Activated CD8-positive, alpha-beta T cell treated with anti-CD3 and anti-CD28 coated beads, Interleukin-2, amount 10 ng/mL, durations not matched to agents 7 days and 5 days (primary cell): ENCODE measurements around the gene TTLL3. TPM values are rescaled to one million over a fixed set of nuclear protein-coding genes. Genes with fewer than 3 reads are reported as not detected.
"Not testable (repeated sequence)": the region's sequence is repeated elsewhere in the genome, so short reads cannot be mapped to it uniquely, and the experiment has no call there.

Experiments used
- ATAC-seq: fragments of 150-1000 bp; cut with Tn5 transposase; one replicate; pipeline ENCODE4 v1.10.0; 2021; ENCODE audit warnings: moderate library complexity
- CTCF ChIA-PET: fragments of 350-600 bp; sonication (Branson Sonifier 250); formaldehyde crosslinking; loops from one replicate; lab custom pipeline; 2021; ENCODE audit warnings: antibody characterized with exemption; lab: Charles Lee
- POLR2A ChIA-PET: fragments of 350-600 bp; sonication (Branson Sonifier 250); formaldehyde crosslinking; loops from one replicate; lab custom pipeline; 2021; ENCODE audit warnings: antibody characterized with exemption; lab: Charles Lee
- DNase-seq: peaks from one replicate; pipeline ENCODE4 v3.0.0-alpha.2; 2020
- H3K27ac Mint-ChIP-seq: one replicate; pipeline ENCODE4 v1.8.0; 2021; ENCODE audit warnings: mild to moderate bottlenecking, mixed read lengths
- H3K27me3 Mint-ChIP-seq: one replicate; pipeline ENCODE4 v1.8.0; 2021; ENCODE audit warnings: low read depth, mixed read lengths
- H3K36me3 Mint-ChIP-seq: one replicate; pipeline ENCODE4 v1.8.0; 2021; ENCODE audit warnings: low read depth, mixed read lengths
- H3K4me1 Mint-ChIP-seq: one replicate; pipeline ENCODE4 v1.8.0; 2021; ENCODE audit warnings: low read depth, mixed read lengths
- H3K4me3 Mint-ChIP-seq: one replicate; pipeline ENCODE4 v1.8.0; 2021; ENCODE audit warnings: mild to moderate bottlenecking, mixed read lengths
- H3K9me3 Mint-ChIP-seq: one replicate; pipeline ENCODE4 v1.8.0; 2022; ENCODE audit warnings: mixed read lengths; ENCODE audit not compliant: insufficient read depth
- total RNA-seq, 2 experiments: library from RNA; stranded (reverse); gene quantifications; one replicate each; pipeline ENCODE4 v1.2.3, GENCODE V29; 2021

Gene TTLL3
- total RNA-seq, 2 experiments from 2014 or later = 53.7 to 55.2 TPM

GRCh38 chr3:9855594-9855993 is 45.5 kb downstream of the TTLL3 start:
- CTCF ChIA-PET = no interaction called here
- Mint-ChIP-seq H3K27ac (no peak overlapping the region), H3K36me3 (no peaks in the 10 kb centered on the region)

GRCh38 chr3:9859530-9860025 is 49.5 kb downstream of the TTLL3 start:
- H3K4me1 Mint-ChIP-seq = peaks cover 4% of the 10 kb centered on the region
- CTCF ChIA-PET = no interaction called here

More at GRCh38 chr3:9855594-9855993, 45.5 kb downstream of the TTLL3 start:
- DNase-seq = no peak
- H3K4me3 Mint-ChIP-seq = no peak overlapping the region
- H3K4me1 Mint-ChIP-seq = peaks cover 6% of the 10 kb centered on the region
- H3K27me3 Mint-ChIP-seq = peaks cover 9% of the 10 kb centered on the region
- POLR2A ChIA-PET = interaction anchor here (0.6 kb wide), 1 partner anchor 34 kb away, joined by 3 read pairs; no protein-coding TSS in a partner anchor
- no peak for ATAC-seq
- H3K9me3 Mint-ChIP-seq = no peaks in the 10 kb centered on the region

GRCh38 chr3:9861201-9861600 is 51.1 kb downstream of the TTLL3 start:
- Mint-ChIP-seq H3K36me3 (no peaks in the 10 kb centered on the region), H3K4me3 (no peak overlapping the region), H3K27ac (no peak overlapping the region), H3K4me1 (peaks cover 4% of the 10 kb centered on the region), H3K27me3 (peaks cover 7% of the 10 kb centered on the region), H3K9me3 (no peaks in the 10 kb centered on the region)
- DNase-seq (no peak), ATAC-seq (no peak)
- POLR2A ChIA-PET = no interaction called here
- CTCF ChIA-PET = interaction anchor here (1.4 kb wide), 1 partner anchor 72 kb away, joined by 3 read pairs; no protein-coding TSS in a partner anchor

More at GRCh38 chr3:9859530-9860025, 49.5 kb downstream of the TTLL3 start:
- Mint-ChIP-seq H3K9me3 (no peaks in the 10 kb centered on the region), H3K27me3 (peaks cover 8% of the 10 kb centered on the region), H3K4me3 (no peak overlapping the region), H3K27ac (no peak overlapping the region), H3K36me3 (no peaks in the 10 kb centered on the region)
- no peak for DNase-seq
- POLR2A ChIA-PET = no interaction called here
- ATAC-seq = no peak

- Mint-ChIP-seq H3K4me1 (peaks cover 4% of the 10 kb centered on the region), H3K36me3 (no peaks in the 10 kb centered on the region), H3K9me3 (no peaks in the 10 kb centered on the region), H3K27ac (no peak overlapping the region), H3K4me3 (no peak overlapping the region), H3K27me3 (peaks cover 7% of the 10 kb centered on the region)
- ChIA-PET POLR2A (no interaction called here), CTCF (interaction anchor here (1.4 kb wide), 1 partner anchor 71 kb away, joined by 3 read pairs; no protein-coding TSS in a partner anchor)
- ATAC-seq = no peak
- DNase-seq = no peak
Measured at GRCh38 chr3:9861626-9862130, 51.6 kb downstream of the TTLL3 start.

GRCh38 chr3:9862391-9863057 is 52.5 kb downstream of the TTLL3 start:
- CTCF ChIA-PET = no interaction called here
- peaks cover 7% of the 10 kb centered on the region for H3K27me3 Mint-ChIP-seq
- ATAC-seq = peak; percentile 87
- POLR2A ChIA-PET = no interaction called here
- peak; percentile 38 for DNase-seq
- no peaks in the 10 kb centered on the region for H3K9me3 Mint-ChIP-seq
- no peak overlapping the region for H3K4me3 Mint-ChIP-seq
- no peaks in the 10 kb centered on the region for H3K36me3 Mint-ChIP-seq
- H3K4me1 Mint-ChIP-seq = peaks cover 4% of the 10 kb centered on the region
- no peak overlapping the region for H3K27ac Mint-ChIP-seq

GRCh38 chr3:9863058-9863772 is 53.2 kb downstream of the TTLL3 start:
- Mint-ChIP-seq H3K9me3 (no peaks in the 10 kb centered on the region), H3K4me1 (peaks cover 4% of the 10 kb centered on the region), H3K27ac (no peak overlapping the region), H3K4me3 (no peak overlapping the region), H3K27me3 (peaks cover 7% of the 10 kb centered on the region), H3K36me3 (no peaks in the 10 kb centered on the region)
- POLR2A ChIA-PET = no interaction called here
- ATAC-seq (no peak), DNase-seq (no peak)
- CTCF ChIA-PET = no interaction called here

GRCh38 chr3:9864200-9864927 is 54.3 kb downstream of the TTLL3 start:
- DNase-seq = no peak
- Mint-ChIP-seq H3K4me3 (no peak overlapping the region), H3K36me3 (no peaks in the 10 kb centered on the region), H3K4me1 (peaks cover 4% of the 10 kb centered on the region), H3K9me3 (no peaks in the 10 kb centered on the region), H3K27me3 (peaks cover 7% of the 10 kb centered on the region), H3K27ac (no peak overlapping the region)
- no peak for ATAC-seq
- POLR2A ChIA-PET = interaction anchor here (1.3 kb wide), 1 partner anchor 26 kb away, joined by 4 read pairs; the partner anchor contains the start of gene JAGN1
- CTCF ChIA-PET = interaction anchor here (0.6 kb wide), 1 partner anchor 89 kb away, joined by 3 read pairs; no protein-coding TSS in a partner anchor

- not testable (repeated sequence) for ATAC-seq, H3K4me3 Mint-ChIP-seq, H3K27me3 Mint-ChIP-seq, H3K36me3 Mint-ChIP-seq, DNase-seq, H3K4me1 Mint-ChIP-seq, H3K9me3 Mint-ChIP-seq, H3K27ac Mint-ChIP-seq
- POLR2A ChIA-PET = interaction anchor here (1.3 kb wide), 1 partner anchor 25 kb away, joined by 4 read pairs; the partner anchor contains the start of gene JAGN1
- CTCF ChIA-PET = interaction anchor here (0.6 kb wide), 1 partner anchor 88 kb away, joined by 3 read pairs; no protein-coding TSS in a partner anchor
Measured at GRCh38 chr3:9865125-9865637, 55.1 kb downstream of the TTLL3 start.

GRCh38 chr3:9866639-9867038 is 56.6 kb downstream of the TTLL3 start:
- ChIA-PET CTCF (interaction anchor here (1.1 kb wide), 1 partner anchor 80 kb away, joined by 3 read pairs; no protein-coding TSS in a partner anchor), POLR2A (no interaction called here)
- H3K27ac Mint-ChIP-seq = no peak overlapping the region
- H3K9me3 Mint-ChIP-seq = no peaks in the 10 kb centered on the region
- H3K4me1 Mint-ChIP-seq = peaks cover 4% of the 10 kb centered on the region
- peaks cover 7% of the 10 kb centered on the region for H3K27me3 Mint-ChIP-seq
- no peak for ATAC-seq
- H3K36me3 Mint-ChIP-seq = no peaks in the 10 kb centered on the region
- H3K4me3 Mint-ChIP-seq = no peak overlapping the region
- no peak for DNase-seq

GRCh38 chr3:9867106-9867505 is 57.0 kb downstream of the TTLL3 start:
- CTCF ChIA-PET = no interaction called here
- Mint-ChIP-seq H3K4me3 (no peak overlapping the region), H3K4me1 (peaks cover 3% of the 10 kb centered on the region), H3K9me3 (no peaks in the 10 kb centered on the region), H3K27ac (no peak overlapping the region), H3K27me3 (peaks cover 3% of the 10 kb centered on the region), H3K36me3 (no peaks in the 10 kb centered on the region)
- POLR2A ChIA-PET = no interaction called here
- no peak for ATAC-seq
- DNase-seq = no peak

GRCh38 chr3:9869955-9870354 is 59.9 kb downstream of the TTLL3 start:
- no peak overlapping the region for H3K4me3 Mint-ChIP-seq
- H3K36me3 Mint-ChIP-seq = no peaks in the 10 kb centered on the region
- ChIA-PET POLR2A (no interaction called here), CTCF (interaction anchor here (0.6 kb wide), 1 partner anchor 21 kb away, joined by 3 read pairs; no protein-coding TSS in a partner anchor)
- DNase-seq (no peak), ATAC-seq (no peak)
- no peaks in the 10 kb centered on the region for H3K4me1 Mint-ChIP-seq
- no peaks in the 10 kb centered on the region for H3K27me3 Mint-ChIP-seq
- H3K9me3 Mint-ChIP-seq = no peaks in the 10 kb centered on the region
- H3K27ac Mint-ChIP-seq = no peak overlapping the region
